ENCODE results near the gene ZBTB12. TPM values are rescaled to one million over a fixed set of nuclear protein-coding genes. Genes with fewer than 3 reads are reported as not detected.

The ZBTB12 gene
- total and polyA plus RNA-seq, 2 of the 13 experiments (the other 11 are each of a cell fraction or from before 2014, with no cell fraction given): 4.8 to 6.0 TPM

- TF ChIP-seq ZNF207 (IDR thresholded peaks at IDR 0.05; ENCODE audit: borderline replicate concordance): no peak
- 0 out of 2 replicates have a peak, but pooled peaks have one; percentile 35 for TF ChIP-seq ARID5B (CRISPR knock-in tag; IDR thresholded peaks at IDR 0.05)
- no peak for TF ChIP-seq FOXA1 (IDR thresholded peaks at IDR 0.05)
- peak; percentile 92 for TF ChIP-seq FOXA1 (CRISPR knock-in tag; IDR thresholded peaks at IDR 0.05)
- no peak for TF ChIP-seq RBFOX2 (IDR thresholded peaks at IDR 0.05; ENCODE audit: low read depth, low read length)
- no peak for TF ChIP-seq ZNF816 (CRISPR knock-in tag; IDR thresholded peaks at IDR 0.05; ENCODE audit: borderline replicate concordance)
- peak; percentile 81; the same call in 1 of the 2 replicates for TF ChIP-seq SIX1 (CRISPR knock-in tag; IDR thresholded peaks at IDR 0.05; ENCODE audit: borderline replicate concordance)
- TF ChIP-seq ZNF343 (CRISPR knock-in tag; IDR thresholded peaks at IDR 0.05): peak; percentile 76; the same call in 1 of the 2 replicates
- TF ChIP-seq ZMYM2 (CRISPR knock-in tag; IDR thresholded peaks at IDR 0.05): no peak
- peak; percentile 32; the same call in 1 of the 2 replicates for TF ChIP-seq ZKSCAN8 (CRISPR knock-in tag; IDR thresholded peaks at IDR 0.05; ENCODE audit: borderline replicate concordance)
- 0 out of 2 replicates have a peak, but pooled peaks have one; percentile 40 for TF ChIP-seq ZBTB46 (CRISPR knock-in tag; IDR thresholded peaks at IDR 0.05; ENCODE audit: borderline replicate concordance)
- no peak for TF ChIP-seq ATF6 (CRISPR knock-in tag; conservative IDR thresholded peaks at IDR 0.05)
- no peak for TF ChIP-seq SALL2 (CRISPR knock-in tag; IDR thresholded peaks at IDR 0.05)
- peak; percentile 10; the same call in 1 of the 3 replicates for TF ChIP-seq MXI1 (IDR thresholded peaks at IDR 0.05; ENCODE audit: borderline replicate concordance, low read depth, low read length)
- TF ChIP-seq GATAD2A (CRISPR knock-in tag; IDR thresholded peaks at IDR 0.05): peak; percentile 74; the same call in 1 of the 2 replicates
- TF ChIP-seq GPN1 (CRISPR knock-in tag; IDR thresholded peaks at IDR 0.05; ENCODE audit: borderline replicate concordance): no peak
- TF ChIP-seq PTBP1 (IDR thresholded peaks at IDR 0.05; ENCODE audit: low read depth, low read length, poor library complexity, severe bottlenecking): no peak
- TF ChIP-seq XRCC5 (optimal IDR thresholded peaks at IDR 0.05; ENCODE audit: low read length): peak; percentile 66
- TF ChIP-seq RBM22 (optimal IDR thresholded peaks at IDR 0.05; ENCODE audit: low read length): no peak
- TF ChIP-seq ZNF264 (CRISPR knock-in tag; IDR thresholded peaks at IDR 0.05): no peak
- no peak for TF ChIP-seq YEATS4 (CRISPR knock-in tag; IDR thresholded peaks at IDR 0.05; ENCODE audit: borderline replicate concordance)
- TF ChIP-seq SOX6 (IDR thresholded peaks at IDR 0.05): no peak
- peak; percentile 44 for TF ChIP-seq SOX6 (CRISPR knock-in tag; IDR thresholded peaks at IDR 0.05)
Observed at GRCh38 chr6:31877651-31878161, 24.2 kb downstream of the ZBTB12 start (continued).

All from HepG2 (cell line).